Naive thymus-derived CD4-positive, alpha-beta T cell (primary cell): Measurements from ENCODE around the gene SIPA1. TPM values are rescaled to one million over a fixed set of nuclear protein-coding genes. Genes with fewer than 3 reads are reported as not detected.

Experiments used
- ATAC-seq: fragments of 150-1000 bp; cut with Tn5 transposase; 2 replicates; pipeline ENCODE4 v1.10.0; 2021; ENCODE audit warnings: mild to moderate bottlenecking, moderate library complexity
- CTCF ChIA-PET: fragments of 350-600 bp; sonication (Branson Sonifier 250); formaldehyde crosslinking; loops from one replicate; lab custom pipeline; 2021; ENCODE audit warnings: antibody characterized with exemption; lab: Charles Lee
- POLR2A ChIA-PET: fragments of 350-600 bp; sonication (Branson Sonifier 250); formaldehyde crosslinking; loops from one replicate; lab custom pipeline; 2021; ENCODE audit warnings: antibody characterized with exemption, inconsistent platforms; lab: Charles Lee
- DNase-seq, 9 donors: peaks; one replicate each; pipeline versions ENCODE4 v3.0.0 to v3.0.0-alpha.2; 2020 to 2022; ENCODE audit warnings: mixed read lengths in 1 of 9
- H3K27ac ChIP-seq: one replicate; pipeline ENCODE4 v1.7.0; 2013; ENCODE audit warnings: mild to moderate bottlenecking, low read depth, low read length, moderate library complexity
- H3K27me3 ChIP-seq, 2 donors: one replicate each; pipeline ENCODE4 v1.7.0; 2013; ENCODE audit warnings: low read length in 2 of 2, mild to moderate bottlenecking in 2 of 2, moderate library complexity in 2 of 2; ENCODE audit not compliant: control insufficient read depth in 2 of 2, insufficient read depth in 2 of 2
- H3K36me3 ChIP-seq, 3 experiments: 1 replicate in 2 of 3; 2 replicates in 1 of 3; pipeline ENCODE4 v1.7.0; 2013; ENCODE audit warnings: low read length in 3 of 3, mild to moderate bottlenecking in 3 of 3, moderate library complexity in 1 of 3; ENCODE audit not compliant: insufficient read depth in 3 of 3, control insufficient read depth in 2 of 3
- H3K4me1 ChIP-seq, 2 donors: one replicate each; pipeline ENCODE4 v1.7.0; 2013; ENCODE audit warnings: low read length in 2 of 2, mild to moderate bottlenecking in 2 of 2, moderate library complexity in 1 of 2; ENCODE audit not compliant: control insufficient read depth in 2 of 2, insufficient read depth in 2 of 2
- H3K4me3 ChIP-seq: 2 replicates; pipeline ENCODE4 v1.7.0; 2013; ENCODE audit warnings: mild to moderate bottlenecking, low read length
- H3K9me3 ChIP-seq, 3 experiments: 1 replicate in 2 of 3; 2 replicates in 1 of 3; pipeline ENCODE4 v1.7.0; 2013; ENCODE audit warnings: low read length in 3 of 3; ENCODE audit not compliant: control insufficient read depth in 2 of 3
- H3K27ac Mint-ChIP-seq, 9 donors: one replicate each; pipeline ENCODE4 v1.8.0; 2020 to 2022; ENCODE audit warnings: mixed read lengths in 9 of 9, mild to moderate bottlenecking in 8 of 9, moderate library complexity in 5 of 9, inconsistent platforms in 2 of 9
- H3K27me3 Mint-ChIP-seq, 5 donors: one replicate each; pipeline ENCODE4 v1.8.0; 2021 to 2022; ENCODE audit warnings: mixed read lengths in 5 of 5, mild to moderate bottlenecking in 1 of 5
- H3K36me3 Mint-ChIP-seq, 5 donors: one replicate each; pipeline ENCODE4 v1.8.0; 2020 to 2022; ENCODE audit warnings: mixed read lengths in 5 of 5, mild to moderate bottlenecking in 3 of 5, inconsistent platforms in 1 of 5
- H3K4me1 Mint-ChIP-seq, 7 donors: one replicate each; pipeline ENCODE4 v1.8.0; 2020 to 2022; ENCODE audit warnings: mixed read lengths in 7 of 7, mild to moderate bottlenecking in 3 of 7, inconsistent platforms in 1 of 7
- H3K4me3 Mint-ChIP-seq, 10 donors: one replicate each; pipeline ENCODE4 v1.8.0; 2020 to 2022; ENCODE audit warnings: mild to moderate bottlenecking in 10 of 10, mixed read lengths in 10 of 10, moderate library complexity in 6 of 10, inconsistent platforms in 2 of 10
- H3K9me3 Mint-ChIP-seq, 11 donors: one replicate each; pipeline ENCODE4 v1.8.0; 2020 to 2022; ENCODE audit warnings: mixed read lengths in 11 of 11, mild to moderate bottlenecking in 4 of 11, inconsistent platforms in 1 of 11, moderate library complexity in 1 of 11
- intact Hi-C, 2 donors: fragments of 100-400 bp; cut with micrococcal nuclease; formaldehyde crosslinking; loops; one replicate each; pipeline ENCODE4 v1.15.1; 2023
- polyA plus RNA-seq, 2 donors: library from polyadenylated mRNA; unstranded; fragments of 300-500 nt; fragmentation: Illumina TruSeq; gene quantifications; one replicate each; pipeline ENCODE4 v1.2.3, GENCODE V29; 2021
- total RNA-seq, 6 experiments: library from RNA in 5 of 6; stranded (reverse) in 5 of 6; gene quantifications; 1 replicate in 5 of 6; 2 replicates in 1 of 6; pipeline ENCODE4 v1.2.3 and lab custom pipeline; 2021 to 2026

SIPA1 gene
- total and polyA plus RNA-seq, 7 experiments from 2014 or later: 90.3 to 249 (median 184) TPM

DNA sequence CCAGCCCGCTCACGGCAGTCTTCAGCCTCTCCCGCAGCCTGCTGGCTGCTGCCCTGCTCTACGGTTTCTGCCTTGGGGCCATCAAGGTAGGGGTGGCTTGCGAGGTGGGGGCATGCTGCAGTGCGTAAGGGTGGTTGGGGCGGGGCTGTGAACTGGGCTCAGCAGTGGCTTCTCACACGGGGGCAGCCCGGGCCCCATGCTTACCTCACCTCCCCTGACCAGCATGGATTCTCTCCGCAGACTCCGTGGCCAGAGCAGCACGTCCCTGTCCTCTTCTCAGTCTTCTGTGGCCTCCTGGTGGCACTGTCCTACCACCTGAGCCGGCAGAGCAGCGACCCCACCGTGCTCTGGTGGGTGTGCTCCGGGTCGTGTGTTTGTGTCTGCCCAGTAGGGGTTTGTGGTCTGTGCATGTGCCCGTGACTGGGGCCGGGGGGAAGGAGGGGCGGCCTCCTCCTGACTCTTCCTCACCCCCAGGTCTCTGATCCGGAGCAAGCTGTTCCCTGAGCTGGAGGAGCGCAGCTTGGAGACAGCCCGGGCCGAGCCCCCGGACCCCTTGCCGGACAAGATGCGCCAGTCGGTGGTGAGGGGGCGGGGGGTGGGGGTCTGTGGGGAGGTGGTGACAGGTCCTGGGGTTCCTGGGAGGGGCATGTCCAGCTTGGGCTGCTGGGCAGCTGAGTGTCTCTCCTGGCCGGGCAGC, 12.8 kb upstream of the SIPA1 start:
- peaks cover 7 to 97% (median 24%) of the 10 kb centered on the region in 3 experiments for H3K36me3 ChIP-seq
- no peak overlapping the region for H3K4me3 ChIP-seq
- no peaks in the 10 kb centered on the region for H3K27me3 Mint-ChIP-seq
- H3K27ac Mint-ChIP-seq: peak overlapping the region in 1 of 9 donors; percentile 36
- no peak overlapping the region for H3K4me3 Mint-ChIP-seq
- peaks cover 4 to 13% (median 8%) of the 10 kb centered on the region in 7 donors for H3K4me1 Mint-ChIP-seq
- no peaks in the 10 kb centered on the region for H3K9me3 ChIP-seq
- H3K27ac ChIP-seq: no peak overlapping the region
- ChIA-PET CTCF (interaction anchor here (0.6 to 2.4 kb wide), 6 partner anchors 10 to 145 kb away, joined by 3 to 13 read pairs (median 6); partner anchors contain the start of genes PCNX3 and SIPA1), POLR2A (interaction anchor here (0.6 to 4.6 kb wide), 8 partner anchors 11 to 384 kb away, joined by 3 to 22 read pairs (median 3); partner anchors contain the start of genes KAT5, MAP3K11, RELA and SIPA1)
- no peak for DNase-seq
- peaks cover 0 to 17% (median 3%) of the 10 kb centered on the region in 5 donors for H3K36me3 Mint-ChIP-seq
- ATAC-seq: no peak
- no peaks in the 10 kb centered on the region for H3K9me3 Mint-ChIP-seq
- intact Hi-C loops: no loop called here
- H3K27me3 ChIP-seq: no peaks in the 10 kb centered on the region
- peaks cover 3 to 9% of the 10 kb centered on the region in 2 donors for H3K4me1 ChIP-seq

DNA sequence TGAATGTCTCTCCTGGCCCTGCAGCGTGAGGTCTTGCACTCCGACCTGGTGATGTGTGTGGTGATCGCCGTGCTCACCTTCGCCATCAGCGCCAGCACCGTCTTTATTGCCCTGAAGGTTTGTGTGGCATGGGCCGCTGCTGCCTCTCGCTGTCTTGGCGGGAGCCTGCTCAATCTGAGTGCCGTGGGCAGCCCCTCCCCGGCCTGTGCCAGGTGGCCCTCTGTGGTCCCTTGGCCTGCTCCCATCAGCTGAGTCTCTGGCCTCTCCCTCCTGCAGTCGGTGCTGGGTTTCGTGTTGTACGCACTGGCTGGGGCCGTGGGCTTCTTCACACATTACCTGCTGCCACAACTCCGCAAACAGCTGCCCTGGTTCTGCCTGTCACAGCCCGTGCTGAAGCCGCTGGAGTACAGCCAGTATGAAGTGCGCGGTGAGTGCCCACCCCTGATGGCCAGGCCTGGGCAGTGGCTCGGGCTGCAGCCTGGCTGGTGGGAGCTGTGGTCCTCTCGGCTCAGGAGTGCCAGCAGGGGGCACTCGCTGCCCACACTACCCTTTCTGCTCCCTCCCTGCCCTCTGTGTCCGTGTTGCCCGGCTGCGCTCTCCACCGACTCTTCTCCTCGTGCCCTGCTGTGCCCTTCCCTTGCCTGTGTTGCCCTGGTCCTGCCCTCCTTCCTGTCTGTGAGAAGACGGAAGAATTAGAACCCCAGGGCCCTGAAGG, 12.1 kb upstream of the SIPA1 start:
- CTCF ChIA-PET: interaction anchor here (0.6 to 2.4 kb wide), 10 partner anchors 11 to 144 kb away, joined by 3 to 13 read pairs (median 3); partner anchors contain the start of genes KAT5, PCNX3 and SIPA1

DNA sequence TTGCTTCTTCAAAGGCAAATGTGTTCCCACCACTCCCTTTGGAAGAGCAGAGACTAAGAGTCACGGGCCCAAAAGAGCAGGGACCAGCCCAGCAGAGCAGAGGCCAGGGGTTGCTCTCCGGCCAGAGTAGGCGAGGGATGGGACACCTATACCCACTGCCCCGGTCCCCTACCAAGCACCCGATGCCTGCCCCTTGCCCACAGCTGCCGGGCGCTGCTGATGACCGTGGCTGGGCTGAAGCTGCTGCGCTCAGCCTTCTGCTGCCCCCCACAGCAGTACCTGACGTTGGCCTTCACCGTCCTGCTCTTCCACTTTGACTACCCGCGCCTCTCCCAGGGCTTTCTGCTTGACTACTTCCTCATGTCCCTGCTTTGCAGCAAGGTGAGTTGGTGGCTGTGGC, 10.7 kb upstream of the SIPA1 start:
- no peak overlapping the region for H3K4me3 Mint-ChIP-seq
- Histone ChIP-seq H3K4me1 (peaks cover 3 to 9% of the 10 kb centered on the region in 2 donors), H3K36me3 (peaks cover 7 to 95% (median 20%) of the 10 kb centered on the region in 3 experiments), H3K27ac (no peak overlapping the region), H3K4me3 (no peak overlapping the region), H3K27me3 (no peaks in the 10 kb centered on the region), H3K9me3 (no peaks in the 10 kb centered on the region)
- peaks cover 5 to 12% (median 8%) of the 10 kb centered on the region in 7 donors for H3K4me1 Mint-ChIP-seq
- H3K9me3 Mint-ChIP-seq: no peaks in the 10 kb centered on the region
- CTCF ChIA-PET: interaction anchor here (0.8 to 2.4 kb wide), 7 partner anchors 12 to 142 kb away, joined by 3 to 13 read pairs (median 5); partner anchors contain the start of genes PCNX3 and SIPA1
- no peak for DNase-seq
- H3K27ac Mint-ChIP-seq: peak overlapping the region in 1 of 9 donors; percentile 12
- intact Hi-C loops: loop anchor here in 1 of 2 donors (2.0 kb wide), 1 partner anchor 144 kb away; no protein-coding TSS in a partner anchor
- no peak for ATAC-seq
- H3K36me3 Mint-ChIP-seq: peaks cover 0 to 12% (median 3%) of the 10 kb centered on the region in 5 donors
- no peaks in the 10 kb centered on the region for H3K27me3 Mint-ChIP-seq
- POLR2A ChIA-PET: interaction anchor here (0.9 to 4.6 kb wide), 4 partner anchors 10 to 191 kb away, joined by 4 to 22 read pairs (median 7); partner anchors contain the start of gene SIPA1

More for the DNA sequence above, 12.1 kb upstream of the SIPA1 start:
- peaks cover 7 to 97% (median 26%) of the 10 kb centered on the region in 3 experiments for H3K36me3 ChIP-seq
- ATAC-seq: peak; percentile 92
- Mint-ChIP-seq H3K9me3 (no peaks in the 10 kb centered on the region), H3K27ac (peak overlapping the region in 4 of 9 donors; percentile 22 to 86 (median 68)), H3K27me3 (no peaks in the 10 kb centered on the region), H3K4me3 (peak overlapping the region in 1 of 10 donors; percentile 41), H3K36me3 (peaks cover 0 to 17% (median 3%) of the 10 kb centered on the region in 5 donors), H3K4me1 (peaks cover 4 to 13% (median 7%) of the 10 kb centered on the region in 7 donors)
- no peak overlapping the region for H3K4me3 ChIP-seq
- H3K4me1 ChIP-seq: peaks cover 3 to 9% of the 10 kb centered on the region in 2 donors
- no peak overlapping the region for H3K27ac ChIP-seq
- peak in 8 of 9 donors; percentile 42 to 68 (median 54) for DNase-seq
- no peaks in the 10 kb centered on the region for H3K27me3 ChIP-seq
- H3K9me3 ChIP-seq: no peaks in the 10 kb centered on the region
- intact Hi-C loops: loop anchor here (1.0 to 2.0 kb wide), 6 partner anchors 10 to 364 kb away; partner anchors contain the start of gene PCNX3 (in 1 of the 2)
- POLR2A ChIA-PET: interaction anchor here (0.5 to 4.6 kb wide), 13 partner anchors 9 to 383 kb away, joined by 3 to 22 read pairs (median 4); partner anchors contain the start of genes KAT5, MAP3K11, RELA and SIPA1

DNA sequence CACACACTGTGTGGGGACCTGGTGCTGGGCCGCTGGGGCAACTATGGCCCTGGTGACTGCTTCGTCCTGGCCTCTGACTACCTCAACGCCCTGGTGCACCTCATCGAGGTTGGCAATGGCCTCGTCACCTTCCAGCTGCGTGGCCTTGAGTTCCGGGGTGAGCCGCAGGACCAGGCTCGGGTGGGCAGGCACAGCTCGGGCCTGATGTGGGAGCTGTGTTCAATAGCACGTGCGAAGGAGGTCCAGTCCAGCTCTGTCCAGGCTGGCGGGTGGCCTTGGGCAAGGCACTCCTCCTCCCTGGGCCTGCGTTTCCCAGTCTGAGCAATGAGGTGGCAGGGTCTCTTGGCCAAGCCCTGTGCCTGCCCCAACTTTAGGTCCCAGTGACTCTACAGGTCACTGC, 8.3 kb upstream of the SIPA1 start:
- Mint-ChIP-seq H3K4me3 (no peak overlapping the region), H3K36me3 (peaks cover 0 to 5% (median 2%) of the 10 kb centered on the region in 5 donors), H3K4me1 (peaks cover 11 to 22% (median 16%) of the 10 kb centered on the region in 7 donors), H3K9me3 (no peaks in the 10 kb centered on the region), H3K27ac (no peak overlapping the region), H3K27me3 (no peaks in the 10 kb centered on the region)
- no peak overlapping the region for H3K27ac ChIP-seq
- ChIA-PET POLR2A (interaction anchor here (0.8 to 4.6 kb wide), 3 partner anchors 9 to 24 kb away, joined by 3 to 22 read pairs (median 8); partner anchors contain the start of gene SIPA1), CTCF (no interaction called here)
- DNase-seq (no peak), ATAC-seq (no peak)
- no peaks in the 10 kb centered on the region for H3K27me3 ChIP-seq
- peaks cover 7 to 85% (median 10%) of the 10 kb centered on the region in 3 experiments for H3K36me3 ChIP-seq
- no peaks in the 10 kb centered on the region for H3K9me3 ChIP-seq
- no peak overlapping the region for H3K4me3 ChIP-seq
- H3K4me1 ChIP-seq: peaks cover 3 to 19% of the 10 kb centered on the region in 2 donors
- intact Hi-C loops: no loop called here

DNA sequence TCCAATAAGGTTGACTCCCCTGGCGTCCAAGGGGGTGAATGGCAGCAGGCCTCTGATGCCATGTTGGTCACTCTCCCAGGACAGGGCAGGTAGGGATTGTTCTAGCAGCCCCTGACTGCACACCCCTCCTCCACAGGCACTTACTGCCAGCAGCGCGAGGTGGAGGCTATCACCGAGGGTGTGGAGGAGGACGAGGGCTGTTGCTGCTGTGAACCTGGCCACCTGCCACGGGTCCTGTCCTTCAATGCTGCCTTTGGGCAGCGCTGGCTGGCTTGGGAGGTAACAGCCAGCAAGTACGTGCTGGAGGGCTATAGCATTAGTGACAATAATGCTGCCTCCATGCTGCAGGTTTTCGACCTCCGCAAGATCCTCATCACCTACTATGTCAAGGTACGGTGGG, 7.7 kb upstream of the SIPA1 start:
- no peak overlapping the region for H3K27ac ChIP-seq
- no peaks in the 10 kb centered on the region for H3K9me3 Mint-ChIP-seq
- peaks cover 7 to 85% (median 10%) of the 10 kb centered on the region in 3 experiments for H3K36me3 ChIP-seq
- POLR2A ChIA-PET: interaction anchor here (1.1 to 1.6 kb wide), 2 partner anchors 10 to 32 kb away, joined by 4 to 6 read pairs; partner anchors contain the start of gene RELA
- H3K4me1 Mint-ChIP-seq: peaks cover 11 to 25% (median 16%) of the 10 kb centered on the region in 7 donors
- H3K27me3 ChIP-seq: no peaks in the 10 kb centered on the region
- intact Hi-C loops: no loop called here
- H3K27me3 Mint-ChIP-seq: no peaks in the 10 kb centered on the region
- DNase-seq (no peak), ATAC-seq (no peak)
- CTCF ChIA-PET: interaction anchor here (1.0 kb wide), 1 partner anchor 82 kb away, joined by 3 read pairs; the partner anchor contains the start of gene KAT5
- H3K4me3 Mint-ChIP-seq: no peak overlapping the region
- peaks cover 3 to 19% of the 10 kb centered on the region in 2 donors for H3K4me1 ChIP-seq
- H3K9me3 ChIP-seq: no peaks in the 10 kb centered on the region
- H3K36me3 Mint-ChIP-seq: peaks cover 0 to 8% (median 4%) of the 10 kb centered on the region in 5 donors
- no peak overlapping the region for H3K27ac Mint-ChIP-seq
- no peak overlapping the region for H3K4me3 ChIP-seq
